ENCODE measurements around the gene GRM8.

GRM8 gene

GRCh38 chr7:127119517-127119916 lies 133.2 kb downstream of the GRM8 start:
- H3K4me3 ChIP-seq (ENCODE audit: low read depth, low read length): no peak overlapping the region
- CTCF ChIA-PET: no interaction called here
- TF ChIP-seq CTCF (IDR thresholded peaks at IDR 0.05; ENCODE audit: insufficient read depth, low read length, missing control alignments): no peak
- POLR2A ChIA-PET: no interaction called here
- DNase-seq (ENCODE audit: low read depth, low spot score): no peak

- no peak for TF ChIP-seq CTCF (IDR thresholded peaks at IDR 0.05; ENCODE audit: insufficient read depth, low read length, missing control alignments)
- DNase-seq (ENCODE audit: low read depth, low spot score): no peak
- CTCF ChIA-PET: no interaction called here
Observed at GRCh38 chr7:127114742-127115265, 137.9 kb downstream of the GRM8 start.

GRCh38 chr7:127107601-127108007 lies 145.1 kb downstream of the GRM8 start:
- H3K4me3 ChIP-seq (ENCODE audit: low read depth, low read length): no peak overlapping the region
- CTCF ChIA-PET: no interaction called here
- POLR2A ChIA-PET: no interaction called here
- no peak for DNase-seq (ENCODE audit: low read depth, low spot score)
- no peak for TF ChIP-seq CTCF (IDR thresholded peaks at IDR 0.05; ENCODE audit: insufficient read depth, low read length, missing control alignments)

More at GRCh38 chr7:127114742-127115265, 137.9 kb downstream of the GRM8 start:
- H3K4me3 ChIP-seq (ENCODE audit: low read depth, low read length): no peak overlapping the region
- POLR2A ChIA-PET: no interaction called here

- H3K4me3 ChIP-seq (ENCODE audit: low read depth, low read length): no peak overlapping the region
- POLR2A ChIA-PET: no interaction called here
- TF ChIP-seq CTCF (IDR thresholded peaks at IDR 0.05; ENCODE audit: insufficient read depth, low read length, missing control alignments): no peak
- no peak for DNase-seq (ENCODE audit: low read depth, low spot score)
- CTCF ChIA-PET: no interaction called here
Observed at GRCh38 chr7:127093340-127093739, 159.4 kb downstream of the GRM8 start.

GRCh38 chr7:127091620-127092019 lies 161.1 kb downstream of the GRM8 start:
- DNase-seq (ENCODE audit: low read depth, low spot score): no peak
- TF ChIP-seq CTCF (IDR thresholded peaks at IDR 0.05; ENCODE audit: insufficient read depth, low read length, missing control alignments): no peak

GRCh38 chr7:127089146-127089545 lies 163.6 kb downstream of the GRM8 start:
- CTCF ChIA-PET: no interaction called here

More at GRCh38 chr7:127091620-127092019, 161.1 kb downstream of the GRM8 start:
- CTCF ChIA-PET: no interaction called here
- POLR2A ChIA-PET: no interaction called here
- H3K4me3 ChIP-seq (ENCODE audit: low read depth, low read length): no peak overlapping the region

More at GRCh38 chr7:127089146-127089545, 163.6 kb downstream of the GRM8 start:
- H3K4me3 ChIP-seq (ENCODE audit: low read depth, low read length): no peak overlapping the region
- DNase-seq (ENCODE audit: low read depth, low spot score): no peak
- POLR2A ChIA-PET: no interaction called here
- TF ChIP-seq CTCF (IDR thresholded peaks at IDR 0.05; ENCODE audit: insufficient read depth, low read length, missing control alignments): no peak

Data from AG04449 (cell line).